MCF 10A (cell line): Measurements from ENCODE around the gene SIM2. TPM values are rescaled to one million over a fixed set of nuclear protein-coding genes. Genes with fewer than 3 reads are reported as not detected.

ENCODE experiments used
- BruUV-seq: library from RNA; stranded (reverse); fragments of 400-500 nt; replicated peaks from 2 replicates; lab custom pipeline; 2021; lab: Mats Ljungman, UMichigan
- CTCF ChIA-PET: fragments of 300-600 bp; sonication (Branson Sonifier 250); formaldehyde crosslinking; extraction: SDS; loops from one replicate; lab custom pipeline; 2021; ENCODE audit warnings: antibody characterized with exemption, inconsistent platforms; lab: Yijun Ruan, JAX
- POLR2A ChIA-PET: fragments of 300-600, 350-650 bp; sonication (Branson Sonifier 250); formaldehyde crosslinking; extraction: SDS; loops from one replicate; lab custom pipeline; 2020; ENCODE audit warnings: antibody characterized with exemption, inconsistent platforms; lab: Yijun Ruan, JAX
- DNase-seq: peaks from one replicate; pipeline ENCODE4 v3.0.0-alpha.2; 2018; ENCODE audit not compliant: unreplicated experiment
- H3K27ac Mint-ChIP-seq: one replicate; pipeline ENCODE4 v1.8.0; 2022; ENCODE audit warnings: mild to moderate bottlenecking, low read depth, mixed read lengths; ENCODE audit not compliant: unreplicated experiment
- H3K27me3 Mint-ChIP-seq: one replicate; pipeline ENCODE4 v1.8.0; 2022; ENCODE audit warnings: mixed read lengths; ENCODE audit not compliant: insufficient read depth, unreplicated experiment
- H3K36me3 Mint-ChIP-seq: one replicate; pipeline ENCODE4 v1.8.0; 2022; ENCODE audit warnings: mild to moderate bottlenecking, moderate library complexity, mixed read lengths; ENCODE audit not compliant: insufficient read depth, unreplicated experiment
- H3K4me1 Mint-ChIP-seq: one replicate; pipeline ENCODE4 v1.8.0; 2022; ENCODE audit warnings: mixed read lengths; ENCODE audit not compliant: insufficient read depth, unreplicated experiment
- H3K4me3 Mint-ChIP-seq: one replicate; pipeline ENCODE4 v1.8.0; 2022; ENCODE audit warnings: mild to moderate bottlenecking, moderate library complexity, mixed read lengths; ENCODE audit not compliant: unreplicated experiment
- H3K9me3 Mint-ChIP-seq: one replicate; pipeline ENCODE4 v1.8.0; 2022; ENCODE audit warnings: mixed read lengths; ENCODE audit not compliant: unreplicated experiment
- CTCF ChIP-seq: fragments of 200-600 bp; IDR thresholded peaks from one replicate; pipeline ENCODE4 v1.8.0; 2022; ENCODE audit warnings: antibody characterized with exemption, mild to moderate bottlenecking; ENCODE audit not compliant: unreplicated experiment
- intact Hi-C: fragments of 100-400 bp; cut with micrococcal nuclease; formaldehyde crosslinking; loops from 2 replicates; pipeline ENCODE4 v1.14.1; 2022
- total RNA-seq: library from RNA; stranded (reverse); gene quantifications from 2 replicates; pipeline ENCODE4 v1.2.3, GENCODE V29; 2022

The SIM2 gene
- total RNA-seq, 1 experiment from 2014 or later: 14.4 TPM

GRCh38 chr21:36728371-36729111, 29.6 kb downstream of the SIM2 start:
- peaks cover 14% of the 10 kb centered on the region for H3K36me3 Mint-ChIP-seq
- POLR2A ChIA-PET: no interaction called here
- BruUV-seq: no TSS peak

DNA sequence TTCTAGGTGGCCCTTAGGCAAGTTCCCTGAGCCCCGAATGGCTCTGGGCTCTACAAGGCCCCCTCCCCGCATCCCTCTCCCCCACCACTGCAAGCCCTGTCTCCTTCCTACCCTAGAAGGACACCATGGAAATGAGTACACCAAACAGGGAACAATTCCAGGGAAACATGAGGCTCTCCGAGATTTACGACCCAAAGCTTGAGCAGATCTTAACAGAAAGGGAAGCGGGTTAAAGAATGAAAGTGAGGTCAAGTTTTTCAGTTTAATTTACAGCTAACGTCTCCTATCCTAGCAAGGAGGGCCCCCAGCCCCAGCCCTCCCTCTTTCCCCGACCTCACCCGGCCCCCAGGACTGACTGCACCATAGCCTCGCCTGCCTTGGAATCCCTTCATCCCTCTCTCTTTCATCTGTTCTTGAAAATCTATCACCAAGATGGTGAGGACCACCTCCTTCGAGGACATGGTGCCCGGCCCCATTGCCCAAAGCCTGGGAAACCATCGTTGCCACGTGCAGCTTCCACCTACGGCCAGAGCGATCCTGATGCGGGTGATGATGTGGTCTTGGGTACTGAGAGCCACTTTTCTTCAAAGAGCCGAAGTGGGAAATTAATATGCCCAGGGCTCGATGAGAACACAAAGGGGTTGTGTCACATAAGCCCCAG, 30.5 kb downstream of the SIM2 start:
- no peak overlapping the region for H3K4me3 Mint-ChIP-seq
- H3K27me3 Mint-ChIP-seq: no peaks in the 10 kb centered on the region
- POLR2A ChIA-PET: no interaction called here

More at GRCh38 chr21:36728371-36729111, 29.6 kb downstream of the SIM2 start:
- no peak for TF ChIP-seq CTCF
- H3K4me3 Mint-ChIP-seq: no peak overlapping the region
- no peak for DNase-seq
- CTCF ChIA-PET: no interaction called here
- H3K9me3 Mint-ChIP-seq: no peaks in the 10 kb centered on the region
- H3K4me1 Mint-ChIP-seq: no peaks in the 10 kb centered on the region
- intact Hi-C loops: no loop called here
- H3K27me3 Mint-ChIP-seq: no peaks in the 10 kb centered on the region
- H3K27ac Mint-ChIP-seq: no peak overlapping the region

GRCh38 chr21:36730291-36731281, 31.7 kb downstream of the SIM2 start:
- BruUV-seq: no TSS peak
- POLR2A ChIA-PET: no interaction called here
- no peaks in the 10 kb centered on the region for H3K4me1 Mint-ChIP-seq
- TF ChIP-seq CTCF: no peak
- intact Hi-C loops: no loop called here
- no peaks in the 10 kb centered on the region for H3K27me3 Mint-ChIP-seq
- DNase-seq: no peak
- no peak overlapping the region for H3K4me3 Mint-ChIP-seq
- no peaks in the 10 kb centered on the region for H3K9me3 Mint-ChIP-seq
- H3K27ac Mint-ChIP-seq: no peak overlapping the region
- peaks cover 14% of the 10 kb centered on the region for H3K36me3 Mint-ChIP-seq
- CTCF ChIA-PET: no interaction called here

More for the DNA sequence above, 30.5 kb downstream of the SIM2 start:
- TF ChIP-seq CTCF: no peak
- Mint-ChIP-seq H3K4me1 (no peaks in the 10 kb centered on the region), H3K27ac (no peak overlapping the region), H3K36me3 (peaks cover 14% of the 10 kb centered on the region), H3K9me3 (no peaks in the 10 kb centered on the region)
- no TSS peak for BruUV-seq
- intact Hi-C loops: no loop called here
- CTCF ChIA-PET: no interaction called here
- no peak for DNase-seq
